Activated T-cell treated with anti-CD3 and anti-CD28 coated beads, Interleukin-2, amount 50 U/mL, for 48 hours (primary cell): Measurements from ENCODE around the gene CPED1.

Experiments
- DNase-seq, 2 experiments: peaks; one replicate each; pipeline ENCODE4 v3.0.0-alpha.2; 2020

Gene CPED1

GRCh38 chr7:120988591-120989256 lies at the start of gene CPED1:
CPED1 (plus strand) TSS chr7:120988711; CDS start chr7:120989622, 911 bp downstream.
- peak; percentile 49 to 53 for DNase-seq

GRCh38 chr7:120939345-120939744 lies 49.2 kb upstream of the CPED1 start:
- DNase-seq = no peak

GRCh38 chr7:120941064-120941463 lies 47.4 kb upstream of the CPED1 start:
- DNase-seq = no peak

GRCh38 chr7:120941856-120942255 lies 46.7 kb upstream of the CPED1 start:
- no peak for DNase-seq

GRCh38 chr7:120942861-120943260 lies 45.6 kb upstream of the CPED1 start:
- DNase-seq = no peak

GRCh38 chr7:120944826-120945562 lies 43.5 kb upstream of the CPED1 start:
- no peak for DNase-seq

GRCh38 chr7:120947980-120948379 lies 40.5 kb upstream of the CPED1 start:
- no peak for DNase-seq

- no peak for DNase-seq
These were observed 39.1 kb upstream of the CPED1 start for GRCh38 chr7:120949393-120949911.

GRCh38 chr7:120949998-120950538 lies 38.4 kb upstream of the CPED1 start:
- DNase-seq = no peak

GRCh38 chr7:120950539-120951308 lies 37.8 kb upstream of the CPED1 start, which contains the start of gene ING3:
ING3 (plus strand) TSS chr7:120950777; CDS start chr7:120950897, 120 bp downstream.
- DNase-seq = peak; percentile 98 to 99

- no peak for DNase-seq
These were observed 37.2 kb upstream of the CPED1 start for GRCh38 chr7:120951309-120951699.

GRCh38 chr7:120951826-120952225 lies 36.7 kb upstream of the CPED1 start:
- no peak for DNase-seq

GRCh38 chr7:120955577-120956149 lies 32.8 kb upstream of the CPED1 start:
- no peak for DNase-seq

GRCh38 chr7:120959929-120960484 lies 28.5 kb upstream of the CPED1 start:
- no peak for DNase-seq

GRCh38 chr7:120960714-120961113 lies 27.8 kb upstream of the CPED1 start:
- DNase-seq = no peak

GRCh38 chr7:120961638-120962173 lies 26.8 kb upstream of the CPED1 start:
- DNase-seq = no peak

GRCh38 chr7:120964088-120964487 lies 24.4 kb upstream of the CPED1 start:
- no peak for DNase-seq

GRCh38 chr7:120966961-120967360 lies 21.6 kb upstream of the CPED1 start:
- DNase-seq = no peak

- no peak for DNase-seq
These were observed 14.7 kb upstream of the CPED1 start for GRCh38 chr7:120973849-120974248.

- no peak for DNase-seq
These were observed 8.6 kb upstream of the CPED1 start for GRCh38 chr7:120979765-120980499.

GRCh38 chr7:120981117-120981516 lies 7.4 kb upstream of the CPED1 start:
- DNase-seq = no peak
